GM19193 (cell line): Measurements from ENCODE around the gene HAAO.
A peak's percentile ranks its signal among the peaks of the same experiment; 100 is the strongest.

Experiments
- POLR2A ChIP-seq: IDR thresholded peaks from 4 replicates; pipeline ENCODE4 v1.6.1; 2011; ENCODE audit not compliant: insufficient read depth, insufficient read length; ENCODE audit errors: extremely low read depth

Gene HAAO

GRCh38 chr2:42792583-42793333, at the start of gene HAAO:
Gene HAAO, minus strand, starts transcription at chr2:42792583. Its CDS starts 47 bp downstream, at chr2:42792536.
- peak; percentile 74 for TF ChIP-seq POLR2A

GRCh38 chr2:42841344-42841743, 49.0 kb upstream of the HAAO start:
- no peak for TF ChIP-seq POLR2A

- no peak for TF ChIP-seq POLR2A
Observed at GRCh38 chr2:42840760-42841159, 48.4 kb upstream of the HAAO start.

- TF ChIP-seq POLR2A = no peak
Observed at GRCh38 chr2:42839809-42840501, 47.6 kb upstream of the HAAO start.

DNA sequence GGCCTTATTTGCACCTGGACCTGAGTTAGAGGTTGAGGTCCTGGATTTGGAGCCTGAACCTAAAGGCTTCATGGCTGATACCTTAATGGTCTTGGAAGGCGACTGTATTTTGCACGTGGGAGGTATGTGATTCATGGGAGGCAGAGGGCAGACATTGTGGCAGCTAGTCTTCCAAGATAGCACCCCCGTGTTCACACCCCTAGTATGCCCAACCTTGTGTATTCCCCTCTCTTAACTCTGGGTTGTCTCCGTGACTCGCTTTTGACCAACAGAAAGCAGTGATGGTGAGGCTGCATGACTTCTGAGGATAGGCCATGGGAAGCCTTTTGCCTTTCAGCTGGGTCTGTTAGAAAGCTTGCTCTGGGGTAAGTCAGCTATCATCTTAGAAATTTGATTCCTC, 45.8 kb upstream of the HAAO start:
- TF ChIP-seq POLR2A = no peak

DNA sequence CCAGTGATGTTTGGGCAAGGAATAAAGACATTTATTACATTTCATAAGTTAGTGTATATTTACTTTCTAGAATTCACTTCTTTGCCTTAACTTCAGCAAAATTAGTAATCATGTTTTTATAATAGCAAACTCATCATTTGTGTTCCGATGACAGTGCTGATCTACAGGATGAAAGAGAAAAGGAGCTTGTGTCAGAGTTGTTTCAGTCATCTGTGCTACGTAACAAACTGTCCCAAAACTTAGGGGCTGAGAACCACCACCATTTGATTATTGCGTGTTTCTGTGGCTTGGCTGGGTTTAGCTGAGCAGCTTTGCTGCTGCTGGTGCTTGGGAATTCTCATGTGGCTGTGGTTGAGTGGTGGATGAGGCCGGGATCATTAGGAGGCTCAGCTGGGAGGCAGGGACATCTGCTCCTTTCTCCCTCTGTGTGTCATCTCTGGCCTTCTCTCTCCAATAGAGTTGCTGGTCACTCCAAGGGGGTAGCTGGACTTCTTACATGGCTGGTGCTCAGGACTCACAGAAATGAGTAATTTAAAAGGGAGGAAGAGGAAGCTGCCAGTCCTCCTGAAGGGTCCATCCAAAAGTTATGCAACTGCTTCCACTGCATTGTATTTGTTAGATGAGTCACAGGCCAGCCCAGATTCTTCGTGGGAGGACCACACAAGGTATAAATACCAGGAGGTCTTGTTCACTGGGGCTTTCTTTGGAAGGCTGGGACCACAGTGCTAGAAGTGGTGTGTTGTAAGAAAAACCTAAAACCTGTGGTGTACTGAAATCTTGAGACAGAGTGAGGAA, 43.4 kb upstream of the HAAO start:
- TF ChIP-seq POLR2A = no peak

GRCh38 chr2:42834161-42834560, 41.8 kb upstream of the HAAO start:
- TF ChIP-seq POLR2A = no peak

DNA sequence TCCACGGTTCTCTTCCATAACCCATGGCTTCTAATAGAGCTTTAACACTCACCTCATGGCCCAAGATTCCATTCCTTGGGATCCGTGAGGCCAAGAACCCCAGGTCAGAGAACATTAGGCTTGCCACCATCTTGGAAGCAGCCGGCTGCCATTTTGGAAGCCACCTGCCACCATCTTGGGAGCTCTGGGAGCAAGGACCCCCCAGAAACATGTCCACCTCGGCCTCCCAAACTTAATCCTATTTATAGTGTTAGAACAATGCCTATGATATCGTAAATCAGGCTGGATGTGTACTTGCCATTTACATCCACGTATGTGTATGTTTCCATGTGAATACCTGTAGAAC, 39.9 kb upstream of the HAAO start:
- no peak for TF ChIP-seq POLR2A

- no peak for TF ChIP-seq POLR2A
Observed at GRCh38 chr2:42830922-42831574, 38.7 kb upstream of the HAAO start.

GRCh38 chr2:42829671-42830440, 37.5 kb upstream of the HAAO start:
- no peak for TF ChIP-seq POLR2A

- TF ChIP-seq POLR2A = no peak
Observed at GRCh38 chr2:42828487-42829425, 36.4 kb upstream of the HAAO start.

- TF ChIP-seq POLR2A = no peak
Observed at GRCh38 chr2:42827647-42828486, 35.5 kb upstream of the HAAO start.
